Measurements from ENCODE around the gene ATMIN.
A peak's percentile ranks its signal among the peaks of the same experiment; 100 is the strongest.

ATMIN gene

DNA sequence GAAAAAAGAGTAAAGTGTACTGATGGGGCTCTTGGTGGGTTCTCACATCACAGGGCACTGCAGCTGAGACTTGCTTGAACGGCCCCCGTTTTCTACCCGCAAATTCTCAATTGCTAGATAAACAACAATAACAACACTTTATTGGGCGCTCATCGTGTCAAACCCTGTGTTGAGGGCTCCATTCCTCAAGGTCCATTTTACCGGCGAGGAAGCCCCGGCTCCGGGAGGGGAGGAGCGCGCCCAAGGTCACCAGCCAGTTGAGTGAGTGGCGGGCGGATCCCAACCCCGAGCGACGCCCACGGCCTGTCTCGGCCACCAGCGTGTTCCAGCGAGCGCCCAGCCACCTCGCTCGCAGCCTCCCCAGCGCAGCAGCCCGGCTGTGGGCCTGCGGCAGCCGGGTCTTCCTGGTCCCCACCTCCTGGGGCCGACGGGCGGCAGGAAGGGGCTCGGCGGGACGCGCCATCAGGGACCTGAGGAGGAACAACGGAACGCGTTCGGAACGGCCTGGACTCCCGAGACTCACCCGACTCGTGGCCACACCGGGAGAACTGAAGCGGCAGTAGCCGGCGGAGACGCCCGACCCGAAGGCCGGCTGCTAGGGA is 29.3 kb upstream of the ATMIN start:
- peak; percentile 66 for DNase-seq (ENCODE audit: low spot score)

DNA sequence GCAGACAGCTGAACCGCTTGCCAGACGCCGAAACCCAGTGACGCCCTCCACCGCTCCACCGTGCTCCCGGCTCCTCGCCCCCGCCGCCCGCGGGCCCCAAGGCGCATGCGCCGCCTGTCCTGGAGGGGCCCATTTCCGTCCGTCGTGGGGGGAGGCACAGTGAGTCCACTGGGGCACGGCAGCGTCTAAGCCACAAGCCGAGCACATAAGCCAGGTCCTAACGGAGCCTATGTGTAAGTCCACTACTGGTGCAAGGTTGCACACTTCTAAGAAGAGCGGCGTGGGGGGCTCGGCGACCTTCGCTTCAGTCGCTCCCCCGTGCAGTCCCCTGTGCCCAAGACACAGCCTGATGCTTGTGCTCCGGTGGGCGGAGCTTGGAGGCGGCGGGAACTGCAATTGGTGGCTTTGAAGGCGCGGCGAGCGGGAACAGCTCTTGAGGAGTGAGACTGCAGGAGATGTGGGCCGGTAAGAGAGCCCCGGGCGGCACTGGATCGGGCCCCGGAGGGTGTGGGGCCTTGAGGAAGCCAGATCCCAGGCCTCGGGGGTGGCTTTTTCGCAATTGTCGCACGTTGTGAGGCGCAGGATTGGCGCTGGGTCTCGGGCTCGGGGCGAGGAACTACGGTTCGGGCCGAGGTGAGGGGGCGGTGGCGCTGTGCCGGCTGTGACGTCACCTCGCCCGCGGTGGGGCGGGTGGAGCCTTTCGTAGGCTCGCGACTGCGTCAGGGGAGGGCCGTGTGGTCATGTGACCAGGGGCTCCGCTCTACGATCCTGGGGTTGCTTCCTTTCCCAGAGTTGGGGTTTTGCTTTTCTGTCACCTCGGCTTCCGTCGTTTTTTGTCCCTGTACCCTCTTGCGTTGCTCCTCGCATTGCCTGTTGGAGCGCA is 28.6 kb upstream of the ATMIN start, which contains the start of the genes CENPN and CMC2:
Gene CENPN (plus strand): TSS at position 402 of the 883 bp plus-strand sequence. CDS start 4,726 bp downstream, outside the sequence.
Gene CMC2 (minus strand): TSS at position 73 of the 883 bp plus-strand sequence. CDS start 9,491 bp downstream, outside the sequence.
- peak; percentile 99 for DNase-seq (ENCODE audit: low spot score)

- no peak for DNase-seq (ENCODE audit: low spot score)
Observed at GRCh38 chr16:81008505-81008789, 27.2 kb upstream of the ATMIN start.

- no peak for DNase-seq (ENCODE audit: low spot score)
Observed at GRCh38 chr16:81012974-81013373, 22.7 kb upstream of the ATMIN start.

DNA sequence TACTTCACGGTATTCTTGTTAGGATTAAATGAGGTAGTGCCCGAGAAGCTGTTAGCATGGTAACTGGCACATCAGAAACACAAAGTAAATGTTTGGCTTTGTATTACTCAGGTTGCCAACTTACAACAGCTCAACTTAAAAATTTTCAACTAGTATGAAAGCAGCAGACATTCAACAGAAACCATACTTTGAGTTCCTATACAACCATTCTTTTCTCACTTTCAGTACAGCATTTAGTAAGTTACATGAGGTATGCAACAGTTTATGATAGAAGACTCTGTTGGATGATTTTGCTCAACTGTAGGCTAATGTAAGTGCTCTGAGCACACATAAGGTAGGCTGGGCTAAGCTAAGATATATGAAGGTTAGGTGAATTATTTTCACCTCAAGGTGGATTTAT is 21.0 kb upstream of the ATMIN start:
- DNase-seq (ENCODE audit: low spot score): no peak

GRCh38 chr16:81018496-81018895 is 17.1 kb upstream of the ATMIN start:
- no peak for DNase-seq (ENCODE audit: low spot score)

DNA sequence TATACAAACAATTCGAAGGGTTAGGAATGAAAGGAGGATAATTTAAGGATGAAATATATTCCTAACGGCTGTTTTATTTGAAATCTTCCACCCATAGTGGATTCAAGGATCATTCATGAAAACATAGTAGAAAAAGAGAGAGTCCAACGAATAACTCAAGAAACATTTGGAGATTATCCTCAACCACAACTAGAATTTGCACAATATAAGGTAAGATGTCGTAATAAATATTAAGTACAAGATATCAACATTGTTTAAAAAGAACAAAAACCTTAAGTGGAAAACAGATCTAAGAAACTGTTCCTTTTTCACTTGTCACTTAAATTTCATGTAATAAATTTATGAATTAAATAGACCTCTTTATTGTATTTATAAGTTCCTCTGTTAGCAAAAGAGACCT is 9.2 kb upstream of the ATMIN start:
- no peak for DNase-seq (ENCODE audit: low spot score)

DNA sequence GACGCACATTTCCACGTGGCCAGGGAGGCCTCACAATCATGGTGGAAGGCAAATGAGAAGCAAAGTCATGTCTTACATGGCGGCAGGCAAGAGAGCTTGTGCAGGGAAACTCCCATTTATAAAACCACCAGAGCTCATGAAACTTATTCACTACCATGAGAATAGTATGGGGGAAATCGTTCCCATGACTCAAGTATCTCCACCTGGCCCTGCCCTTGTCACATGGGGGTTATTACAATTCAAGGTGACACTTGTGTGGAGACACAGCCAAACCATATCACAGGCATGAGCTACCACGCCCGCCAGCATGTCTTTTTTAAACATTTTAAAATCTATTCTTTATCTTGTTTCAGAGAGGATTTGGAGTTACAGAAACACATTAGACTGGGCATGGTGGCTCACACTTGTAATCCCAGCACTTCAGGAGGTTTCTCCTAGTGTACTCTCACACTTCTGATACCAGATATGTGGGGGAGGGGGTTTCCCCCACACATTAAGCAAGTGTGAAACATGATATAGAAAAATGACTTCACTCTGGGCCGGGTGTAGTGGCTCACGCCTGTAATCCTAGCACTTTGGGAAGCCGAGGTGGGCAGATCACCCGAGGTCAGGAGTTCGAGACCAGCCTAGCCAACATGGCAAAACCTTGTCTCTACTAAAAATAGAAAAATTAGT is 5.6 kb upstream of the ATMIN start:
- no peak for DNase-seq (ENCODE audit: low spot score)

DNA sequence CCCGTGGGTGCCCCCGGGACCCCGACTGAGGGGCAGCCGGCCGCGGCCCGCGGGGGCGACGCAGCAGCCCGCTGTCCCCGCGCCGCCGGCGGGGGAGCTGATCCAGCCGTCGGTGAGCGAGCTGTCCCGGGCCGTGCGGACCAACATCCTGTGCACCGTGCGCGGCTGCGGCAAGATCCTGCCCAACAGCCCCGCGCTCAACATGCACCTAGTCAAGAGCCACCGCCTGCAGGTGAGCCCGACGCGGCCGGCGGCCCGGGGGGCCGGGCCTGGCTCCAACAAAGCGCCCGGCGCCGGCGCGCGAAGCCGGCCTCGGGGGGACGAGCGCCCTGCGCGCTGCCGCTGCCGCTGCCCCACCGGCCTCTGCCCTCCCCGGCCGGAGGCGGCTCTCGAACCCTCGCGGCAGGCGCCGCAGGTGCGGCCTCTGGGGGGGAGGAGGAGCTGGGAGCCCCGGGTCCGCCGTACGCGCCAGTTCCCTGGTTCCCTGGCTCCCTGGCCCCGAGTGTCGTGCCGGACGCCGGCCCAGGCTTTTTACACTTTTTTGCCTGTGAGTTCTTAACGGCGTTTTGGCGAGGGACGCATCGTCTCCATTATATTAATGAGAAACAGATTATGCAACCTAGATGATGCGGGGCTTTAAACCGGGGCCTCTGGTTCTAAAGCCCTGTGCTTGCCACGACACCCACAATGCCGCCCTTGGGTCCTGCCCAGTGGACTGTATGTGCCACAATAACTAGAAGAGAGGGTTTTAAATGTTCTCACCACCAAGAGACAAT is 521 bp downstream of the ATMIN start:
- peak; percentile 10 for DNase-seq (ENCODE audit: low spot score)

GRCh38 chr16:81036751-81037350 is 1.2 kb downstream of the ATMIN start:
- peak; percentile 39 for DNase-seq (ENCODE audit: low spot score)

- DNase-seq (ENCODE audit: low spot score): no peak
Observed at GRCh38 chr16:81040131-81040530, 4.5 kb downstream of the ATMIN start.

DNA sequence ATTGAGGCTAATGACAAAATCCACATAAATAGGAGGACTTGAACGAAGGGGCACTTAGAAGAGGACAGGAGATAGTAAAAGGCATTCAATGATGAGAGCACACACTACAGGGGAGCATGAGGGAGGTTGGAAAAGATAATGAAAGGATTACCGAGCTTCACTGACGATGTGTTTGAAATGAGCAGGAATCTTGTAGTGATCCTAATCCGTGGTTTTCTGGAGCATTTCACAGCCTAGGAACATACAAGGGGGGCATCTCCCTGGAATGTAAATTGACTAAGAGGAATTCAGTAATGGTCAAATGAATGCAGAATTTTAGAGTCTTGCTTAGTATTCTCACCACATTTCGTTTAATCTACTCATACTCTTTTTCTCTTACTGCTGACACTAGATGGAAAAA is 5.2 kb downstream of the ATMIN start:
- DNase-seq (ENCODE audit: low spot score): no peak

GRCh38 chr16:81041696-81042095 is 6.1 kb downstream of the ATMIN start:
- no peak for DNase-seq (ENCODE audit: low spot score)

GRCh38 chr16:81042821-81043220 is 7.2 kb downstream of the ATMIN start:
- no peak for DNase-seq (ENCODE audit: low spot score)

DNA sequence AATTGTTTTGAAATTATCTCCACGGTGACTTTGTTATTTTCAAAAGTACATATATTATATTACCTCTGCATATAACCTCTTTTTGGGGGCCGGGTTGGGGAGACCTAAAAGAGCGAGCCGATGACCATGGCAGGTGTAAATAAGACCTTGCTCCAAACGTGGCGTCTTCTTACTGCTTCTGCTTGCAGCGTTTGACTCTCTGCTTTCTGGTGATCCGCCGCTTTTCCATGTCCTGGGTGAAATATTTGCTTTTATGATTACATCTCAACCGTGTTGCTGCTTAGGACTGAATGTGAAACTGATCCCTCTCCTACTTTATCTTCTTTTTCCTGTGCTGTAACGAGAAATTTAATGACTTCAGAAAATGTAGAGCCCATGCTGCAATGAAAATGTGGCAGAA is 18.1 kb downstream of the ATMIN start:
- no peak for DNase-seq (ENCODE audit: low spot score)

DNA sequence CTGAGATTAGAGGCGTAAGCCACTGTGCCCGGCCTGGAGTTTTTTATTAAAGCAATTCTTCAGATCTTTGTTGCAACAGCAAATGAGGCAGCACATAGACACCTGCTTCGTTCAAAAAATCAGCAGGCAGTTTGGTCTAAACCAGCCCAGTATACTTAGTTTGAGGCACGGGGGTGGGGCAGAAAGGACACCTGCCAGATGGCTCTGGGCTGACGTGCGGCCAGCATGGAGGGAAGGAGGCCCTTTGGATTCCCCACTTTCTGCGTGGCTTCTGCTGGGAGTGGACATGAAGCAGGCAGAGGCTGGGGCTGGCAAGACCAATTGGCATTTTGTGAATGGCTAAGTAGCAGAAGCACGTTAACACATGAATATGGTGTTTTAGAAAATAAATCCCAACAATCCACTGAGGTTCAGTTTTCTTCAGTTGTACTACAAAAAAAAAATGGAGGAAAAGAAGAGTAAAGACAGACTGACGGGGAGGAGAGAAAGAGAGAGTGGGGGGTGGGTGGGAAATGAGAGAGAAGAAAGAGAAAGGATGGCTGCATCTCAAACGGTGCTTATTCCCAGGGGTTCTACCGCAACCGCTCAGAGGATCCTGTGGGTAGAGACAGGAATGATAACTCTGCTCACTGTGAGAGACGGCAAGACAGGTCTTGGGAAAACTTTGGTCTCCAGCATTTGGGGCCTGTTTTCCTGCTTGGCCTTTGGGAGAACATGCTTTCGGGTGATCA is 25.1 kb downstream of the ATMIN start:
- no peak for DNase-seq (ENCODE audit: low spot score)

- DNase-seq (ENCODE audit: low spot score): no peak
Observed at GRCh38 chr16:81061307-81061640, 25.6 kb downstream of the ATMIN start.

GRCh38 chr16:81061871-81062608 is 26.4 kb downstream of the ATMIN start:
- DNase-seq (ENCODE audit: low spot score): no peak

DNA sequence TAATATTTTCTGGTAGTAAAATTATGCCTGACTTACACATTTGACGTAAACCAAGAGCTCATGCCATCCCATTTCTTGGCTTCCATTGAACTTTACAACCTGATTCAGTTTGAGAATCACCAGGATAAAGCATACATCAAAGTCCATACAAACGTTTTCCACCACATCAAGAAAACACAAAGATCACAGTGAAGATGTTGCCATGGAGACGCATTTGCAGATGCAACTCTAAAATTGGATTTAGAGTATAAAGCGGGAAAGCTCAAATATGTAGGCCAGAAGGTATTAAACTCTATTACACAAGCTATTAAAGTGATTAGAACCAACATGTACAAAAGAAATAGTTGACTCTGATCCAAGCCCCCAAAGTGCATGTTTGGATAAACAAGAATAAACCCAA is 31.0 kb downstream of the ATMIN start:
- no peak for DNase-seq (ENCODE audit: low spot score)

DNA sequence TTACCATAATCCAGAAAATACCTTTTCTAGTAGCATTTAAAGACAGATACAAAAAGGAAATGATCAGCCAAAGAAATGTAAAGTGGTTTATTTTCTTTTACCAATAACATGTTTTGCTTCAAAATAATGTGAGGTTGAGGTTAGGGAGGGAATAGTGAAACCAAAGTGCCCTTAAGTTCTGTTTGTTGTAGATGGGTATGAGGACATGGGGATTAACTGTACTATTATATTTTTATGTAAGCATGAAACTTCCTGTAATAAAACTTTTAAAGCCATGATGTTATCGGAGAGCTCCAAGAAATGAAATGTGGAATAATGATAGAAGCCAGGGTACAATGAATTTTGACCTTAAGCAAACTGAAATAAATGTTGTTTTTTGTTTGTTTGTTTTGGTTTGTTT is 31.5 kb downstream of the ATMIN start:
- no peak for DNase-seq (ENCODE audit: low spot score)

DNA sequence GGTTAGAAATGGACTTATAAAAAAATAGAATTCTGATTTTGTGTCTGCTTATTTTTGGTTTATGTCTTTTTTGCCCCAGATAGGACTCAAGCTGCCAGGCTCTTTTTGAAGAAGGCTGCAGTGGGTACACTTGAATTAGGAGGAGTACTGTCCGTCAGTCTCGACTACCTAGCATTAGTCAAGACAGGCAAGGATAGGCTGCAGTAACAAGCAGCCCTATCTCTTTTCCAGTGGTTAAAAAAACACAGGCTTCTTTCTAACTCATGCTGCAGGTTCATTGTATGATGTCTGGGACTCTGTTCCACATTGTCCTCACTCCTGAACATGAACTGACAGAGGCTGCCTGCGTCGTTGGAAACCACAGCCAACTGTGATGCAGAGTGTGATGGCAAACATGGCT is 33.4 kb downstream of the ATMIN start:
- no peak for DNase-seq (ENCODE audit: low spot score)
